H1 (cell line): ENCODE measurements around the gene SPSB1. TPM values are rescaled to one million over a fixed set of nuclear protein-coding genes. Genes with fewer than 3 reads are reported as not detected.

Experiments used
- CTCF ChIA-PET: fragments of 300-600 bp; sonication (Branson Sonifier 250); formaldehyde crosslinking; loops from one replicate; lab custom pipeline; 2021; ENCODE audit not compliant: partially characterized antibody; lab: Charles Lee
- POLR2A ChIA-PET: fragments of 300-600 bp; sonication (Branson Sonifier 250); formaldehyde crosslinking; loops from one replicate; lab custom pipeline; 2021; ENCODE audit warnings: inconsistent platforms; ENCODE audit not compliant: partially characterized antibody; lab: Charles Lee
- DNase-seq, 2 experiments: peaks; one replicate each; pipeline versions ENCODE4 v3.0.0 to v3.0.0-alpha.2; 2010 to 2022; ENCODE audit warnings: low spot score in 2 of 2, low read depth in 1 of 2, mixed read lengths in 1 of 2
- FAIRE-seq: peaks from 2 replicates; lab custom pipeline; 2011; peaks lifted over from hg19 to GRCh38; lab: Jason Lieb, UNC
- H2AFZ ChIP-seq: 2 replicates; pipeline ENCODE4 v1.8.1; 2012; ENCODE audit warnings: low read length, inconsistent platforms
- H2AK5ac ChIP-seq: 2 replicates; pipeline ENCODE4 v1.6.1; 2013; ENCODE audit warnings: low read depth, low read length
- H2BK120ac ChIP-seq: replicated peaks from 2 replicates; pipeline ENCODE3; 2013; ENCODE audit warnings: low read depth, low read length, inconsistent platforms
- H2BK12ac ChIP-seq: 2 replicates; pipeline ENCODE4 v1.6.1; 2013; ENCODE audit warnings: low read depth, low read length
- H2BK15ac ChIP-seq: 2 replicates; pipeline ENCODE4 v1.6.1; 2013; ENCODE audit warnings: low read length
- H2BK20ac ChIP-seq: 2 replicates; pipeline ENCODE4 v1.6.1; 2013; ENCODE audit warnings: low read length
- H2BK5ac ChIP-seq: 2 replicates; pipeline ENCODE4 v1.6.1; 2013; ENCODE audit warnings: low read depth, low read length
- H3K14ac ChIP-seq: 2 replicates; pipeline ENCODE4 v1.6.1; 2013; ENCODE audit warnings: inconsistent platforms; ENCODE audit not compliant: insufficient read length
- H3K18ac ChIP-seq: 2 replicates; pipeline ENCODE4 v1.6.1; 2013; ENCODE audit warnings: low read length; ENCODE audit errors: extremely low read depth
- H3K23ac ChIP-seq: 2 replicates; pipeline ENCODE4 v1.6.1; 2013; ENCODE audit warnings: inconsistent platforms; ENCODE audit not compliant: insufficient read length
- H3K23me2 ChIP-seq: 2 replicates; pipeline ENCODE4 v1.6.1; 2013; ENCODE audit warnings: low read depth, low read length
- H3K27ac ChIP-seq: 2 replicates; pipeline ENCODE4 v1.6.1; 2011; ENCODE audit warnings: low read depth, low read length, inconsistent platforms
- H3K27me3 ChIP-seq, 4 experiments: replicated peaks in 1 of 4; 1 replicate in 1 of 4; 2 replicates in 3 of 4; pipeline versions ENCODE4 v1.6.1 to v1.8.1; 2011 to 2013; ENCODE audit warnings: low read length in 3 of 4, mild to moderate bottlenecking in 3 of 4, inconsistent platforms in 2 of 4, mixed read lengths in 2 of 4, moderate library complexity in 1 of 4; ENCODE audit not compliant: control insufficient read depth in 3 of 4, insufficient read depth in 3 of 4; ENCODE audit errors: extremely low read depth in 1 of 4
- H3K36me3 ChIP-seq, 4 experiments: 2 replicates each; pipeline versions ENCODE4 v1.6.1 to v1.8.1; 2011 to 2013; ENCODE audit warnings: mild to moderate bottlenecking in 4 of 4, low read length in 3 of 4, moderate library complexity in 2 of 4, control low read depth in 1 of 4, inconsistent platforms in 1 of 4; ENCODE audit not compliant: insufficient read depth in 4 of 4, control insufficient read depth in 2 of 4
- H3K4ac ChIP-seq: replicated peaks from 2 replicates; pipeline ENCODE3; 2013; ENCODE audit warnings: low read length, low read depth, mixed read lengths, inconsistent platforms; ENCODE audit not compliant: insufficient read length
- H3K4me1 ChIP-seq, 4 experiments: replicated peaks in 1 of 4; 1 replicate in 1 of 4; 2 replicates in 3 of 4; pipeline versions ENCODE4 v1.6.1 to v1.8.1; 2011 to 2013; ENCODE audit warnings: low read length in 3 of 4, inconsistent platforms in 2 of 4, mixed read lengths in 1 of 4; ENCODE audit not compliant: insufficient read depth in 4 of 4, control insufficient read depth in 3 of 4
- H3K4me2 ChIP-seq, 2 experiments: 2 replicates each; pipeline versions ENCODE4 v1.6.1 to v1.8.1; 2011 to 2013; ENCODE audit warnings: low read depth in 2 of 2, low read length in 2 of 2, control low read depth in 1 of 2, inconsistent platforms in 1 of 2, mild to moderate bottlenecking in 1 of 2; ENCODE audit not compliant: insufficient read depth in 1 of 2
- H3K4me3 ChIP-seq, 4 experiments: fragments of 200-600, 300-600 bp in 1 of 4; sonication (generic), shearing (Covaris generic), sonication (Bioruptor Twin) in 1 of 4; 2 replicates each; pipeline versions ENCODE4 v1.5.1 to v1.8.1; 2011 to 2016; ENCODE audit warnings: low read length in 4 of 4, low read depth in 3 of 4, control low read depth in 2 of 4, inconsistent platforms in 2 of 4, mild to moderate bottlenecking in 2 of 4, mixed read lengths in 1 of 4, moderate library complexity in 1 of 4; ENCODE audit not compliant: insufficient read depth in 2 of 4; ENCODE audit errors: extremely low read depth in 1 of 4
- H3K56ac ChIP-seq: replicated peaks from 2 replicates; pipeline ENCODE3; 2013; ENCODE audit warnings: low read depth, mild to moderate bottlenecking, mixed read lengths, low read length, inconsistent platforms; ENCODE audit not compliant: insufficient read length
- H3K79me1 ChIP-seq: 2 replicates; pipeline ENCODE4 v1.6.1; 2013; ENCODE audit warnings: low read depth, low read length, control low read depth
- H3K79me2 ChIP-seq, 2 experiments: 2 replicates each; pipeline versions ENCODE4 v1.6.1 to v1.8.1; 2012 to 2013; ENCODE audit warnings: low read length in 2 of 2, mild to moderate bottlenecking in 2 of 2, inconsistent platforms in 1 of 2; ENCODE audit not compliant: insufficient read depth in 2 of 2, control insufficient read depth in 1 of 2
- H3K9ac ChIP-seq, 4 experiments: replicated peaks in 1 of 4; 1 replicate in 1 of 4; 2 replicates in 3 of 4; pipeline versions ENCODE4 v1.6.1 to v1.8.1; 2011 to 2013; ENCODE audit warnings: low read depth in 3 of 4, low read length in 3 of 4, control low read depth in 2 of 4, mild to moderate bottlenecking in 2 of 4, moderate library complexity in 2 of 4, inconsistent platforms in 1 of 4; ENCODE audit errors: extremely low read depth in 1 of 4
- H3K9me3 ChIP-seq, 2 experiments: 2 replicates each; pipeline versions ENCODE4 v1.6.1 to v1.8.1; 2012 to 2013; ENCODE audit warnings: mild to moderate bottlenecking in 2 of 2, moderate library complexity in 2 of 2, control low read depth in 1 of 2, inconsistent platforms in 1 of 2, low read depth in 1 of 2, low read length in 1 of 2, mixed read lengths in 1 of 2; ENCODE audit not compliant: insufficient read depth in 2 of 2
- H4K20me1 ChIP-seq, 2 experiments: replicated peaks in 1 of 2; 2 replicates each; pipeline versions ENCODE3 to v1.8.1; 2011 to 2013; ENCODE audit warnings: inconsistent platforms in 2 of 2, low read length in 2 of 2, mild to moderate bottlenecking in 1 of 2; ENCODE audit not compliant: insufficient read depth in 2 of 2, control insufficient read depth in 1 of 2
- H4K5ac ChIP-seq: 2 replicates; pipeline ENCODE4 v1.6.1; 2013; ENCODE audit warnings: low read length, low read depth, mixed read lengths, inconsistent platforms; ENCODE audit not compliant: insufficient read length
- H4K8ac ChIP-seq: 2 replicates; pipeline ENCODE4 v1.8.0; 2013; ENCODE audit warnings: mild to moderate bottlenecking, moderate library complexity, low read length, inconsistent platforms; ENCODE audit not compliant: insufficient read depth; ENCODE audit errors: extremely low read depth
- H4K91ac ChIP-seq: replicated peaks from 2 replicates; pipeline ENCODE3; 2013; ENCODE audit warnings: low read length, mixed read lengths, inconsistent platforms; ENCODE audit not compliant: insufficient read length
- ATF3 ChIP-seq: IDR thresholded peaks from 2 replicates; pipeline ENCODE4 v1.6.1; 2011; ENCODE audit warnings: low read depth, mild to moderate bottlenecking, low read length; ENCODE audit not compliant: insufficient read depth
- CHD2 ChIP-seq: IDR thresholded peaks from 2 replicates; pipeline ENCODE4 v1.6.1; 2012; ENCODE audit warnings: low read length, improper control_type of control experiment
- EZH2 ChIP-seq: fragments of 200-600 bp; sonication (generic); IDR thresholded peaks from 2 replicates; pipeline ENCODE4 v1.7.1; 2012; ENCODE audit warnings: low read depth, mild to moderate bottlenecking, moderate library complexity, low read length, inconsistent platforms; ENCODE audit not compliant: severe bottlenecking
- GABPA ChIP-seq: IDR thresholded peaks from 2 replicates; pipeline ENCODE4 v1.6.1; 2011; ENCODE audit warnings: mild to moderate bottlenecking, low read length, moderate library complexity, borderline replicate concordance; ENCODE audit not compliant: insufficient read depth
- MAFK ChIP-seq: IDR thresholded peaks from 2 replicates; pipeline ENCODE4 v1.6.1; 2012; ENCODE audit warnings: low read depth, mild to moderate bottlenecking, improper control_type of control experiment, low read length
- NRF1 ChIP-seq: IDR thresholded peaks from 2 replicates; pipeline ENCODE4 v1.6.1; 2011; ENCODE audit warnings: mild to moderate bottlenecking, low read depth, low read length, improper control_type of control experiment
- PHF8 ChIP-seq: fragments of 200-600 bp; sonication (generic); conservative IDR thresholded peaks from 2 replicates; pipeline ENCODE4 v1.7.1; 2012; ENCODE audit warnings: low read depth, mild to moderate bottlenecking, inconsistent platforms, low read length, moderate library complexity
- POLR2AphosphoS5 ChIP-seq: IDR thresholded peaks from 2 replicates; pipeline ENCODE4 v1.6.1; 2011; ENCODE audit warnings: low read depth, low read length
- SIX5 ChIP-seq: IDR thresholded peaks from 2 replicates; pipeline ENCODE4 v1.6.1; 2011; ENCODE audit warnings: mild to moderate bottlenecking, low read depth, low read length
- SP1 ChIP-seq: IDR thresholded peaks from 2 replicates; pipeline ENCODE4 v1.6.1; 2011; ENCODE audit warnings: low read depth, low read length
- TAF1 ChIP-seq: IDR thresholded peaks from 2 replicates; pipeline ENCODE4 v1.6.1; 2011; ENCODE audit warnings: mild to moderate bottlenecking, low read depth, low read length
- TAF7 ChIP-seq: optimal IDR thresholded peaks from 2 replicates; pipeline ENCODE3; 2011; ENCODE audit warnings: low read depth, mild to moderate bottlenecking, inconsistent platforms, low read length, moderate library complexity, borderline replicate concordance
- TBP ChIP-seq: IDR thresholded peaks from 2 replicates; pipeline ENCODE4 v1.6.1; 2011; ENCODE audit warnings: low read depth, low read length, improper control_type of control experiment
- YY1 ChIP-seq: IDR thresholded peaks from 2 replicates; pipeline ENCODE4 v1.6.1; 2011; ENCODE audit warnings: low read depth, mild to moderate bottlenecking, low read length
- WGBS, 2 experiments: shearing (Covaris generic) in 1 of 2; methylation state at CpG; one replicate each; pipeline versions ENCODE4 v1.1.6 to v1.1.7; 2013 to 2015; ENCODE audit warnings: low lambda C conversion rate in 2 of 2, mixed read lengths in 2 of 2, inconsistent platforms in 1 of 2, low coverage in 1 of 2, missing lambda C conversion rate in 1 of 2; ENCODE audit not compliant: insufficient replicate concordance in 2 of 2, insufficient coverage in 1 of 2, insufficient read length in 1 of 2; ENCODE audit errors: extremely low coverage in 1 of 2, missing lambda C conversion rate in 1 of 2; 5-methylcytosine and 5-hydroxymethylcytosine counted together
- polyA plus RNA-seq, 7 experiments: library from polyadenylated mRNA; depleted of rRNA in 3 of 7; stranded (reverse) in 5 of 7; unstranded in 2 of 7; fragments of >200 nt in 5 of 7; fragments of 200-250 nt in 2 of 7; gene quantifications; 1 replicate in 5 of 7; 2 replicates in 1 of 7; 4 replicates in 1 of 7; pipeline versions ENCODE4 v1.2.1 to v1.2.3, GENCODE V29; 2011 to 2013; ENCODE audit warnings: missing spikeins in 2 of 7, mixed read lengths in 2 of 7
- total RNA-seq: library from RNA; stranded (reverse); fragmentation: NEBNext Ultra II Directional; extraction: Animal tissue kit (Norgen Biotek cat#: 25700); gene quantifications from 2 replicates; pipeline ENCODE4 v1.2.1, GENCODE V29; 2021

SPSB1 gene
- total and polyA plus RNA-seq, 2 of the 8 experiments (the other 6 are each of a cell fraction or from before 2014, with no cell fraction given): 5.3 to 6.4 TPM

GRCh38 chr1:9340864-9341263, 48.2 kb downstream of the SPSB1 start:
- Histone ChIP-seq H2AFZ (no peak overlapping the region), H2AK5ac (no peak overlapping the region), H3K14ac (no peak overlapping the region), H4K8ac (no peak overlapping the region), H2BK20ac (no peak overlapping the region), H3K23ac (no peak overlapping the region), H4K5ac (no peak overlapping the region), H2BK15ac (no peak overlapping the region), H3K9me3 (peaks cover 0 to 4% of the 10 kb centered on the region in 2 experiments; a peak in 1 of 4 replicates), H3K4me3 (no peak overlapping the region), H3K79me1 (0 out of 2 replicates have a peak, but pooled peaks cover 2% of the 10 kb centered on the region), H4K20me1 (no peaks in the 10 kb centered on the region), H3K18ac (no peak overlapping the region), H3K23me2 (no peaks in the 10 kb centered on the region), H2BK5ac (no peak overlapping the region), H2BK12ac (no peak overlapping the region), H3K79me2 (no peaks in the 10 kb centered on the region), H3K4me2 (no peak overlapping the region), H3K56ac (no peak overlapping the region), H3K4ac (no peak overlapping the region), H3K36me3 (no peaks in the 10 kb centered on the region), H3K27me3 (no peaks in the 10 kb centered on the region; a peak in 1 of 7 replicates), H3K4me1 (peaks cover 0 to 9% (median under 1%) of the 10 kb centered on the region in 4 experiments; a peak in 2 of 7 replicates), H2BK120ac (no peak overlapping the region), H4K91ac (no peak overlapping the region), H3K9ac (no peak overlapping the region), H3K27ac (no peak overlapping the region)
- DNase-seq (no peak), FAIRE-seq (no peak)
- ChIA-PET POLR2A (no interaction called here), CTCF (interaction anchor here (1.3 kb wide), 1 partner anchor 155 kb away, joined by 3 read pairs; no protein-coding TSS in a partner anchor)
- 85% methylated on average over 7 of the region's 7 CpGs; no CpG with 5 or more reads in 1 of the 2 experiments for WGBS, 2 experiments
- no peak for TF ChIP-seq NRF1
- no peak for TF ChIP-seq EZH2
- TF ChIP-seq POLR2AphosphoS5: no peak
- no peak for TF ChIP-seq PHF8
- TF ChIP-seq SP1: no peak
- no peak for TF ChIP-seq TAF1
- no peak for TF ChIP-seq TAF7
- no peak for TF ChIP-seq ATF3
- no peak for TF ChIP-seq CHD2
- no peak for TF ChIP-seq SIX5
- TF ChIP-seq GABPA: no peak
- TF ChIP-seq TBP: no peak
- no peak for TF ChIP-seq MAFK
- TF ChIP-seq YY1: no peak
